ENCODE measurements around the gene PIGW. TPM values are rescaled to one million over a fixed set of nuclear protein-coding genes. Genes with fewer than 3 reads are reported as not detected.
A peak's percentile ranks its signal among the peaks of the same experiment; 100 is the strongest.
"Not testable (repeated sequence)": the region's sequence is repeated elsewhere in the genome, so short reads cannot be mapped to it uniquely, and the experiment has no call there.

The PIGW gene
- total and polyA plus RNA-seq, 9 donors: 4.7 to 9.9 (median 8.8) TPM

- Histone ChIP-seq H3K27ac (ENCODE audit: low read length) (no peak overlapping the region), H3K4me3 (ENCODE audit: low read length) (no peak overlapping the region), H3K36me3 (ENCODE audit: control insufficient read depth, insufficient read depth, low read length) (peaks cover 80% of the 10 kb centered on the region), H3K27me3 (ENCODE audit: control insufficient read depth, insufficient read depth, low read length) (no peaks in the 10 kb centered on the region), H3K4me1 (ENCODE audit: control insufficient read depth, insufficient read depth, low read length) (no peaks in the 10 kb centered on the region), H3K9me3 (replicated peaks; ENCODE audit: control insufficient read depth, low read depth, low read length) (no peaks in the 10 kb centered on the region)
- WGBS (ENCODE audit: insufficient coverage): no CpG with 5 or more reads among the region's 6 CpGs
- DNase-seq: no peak
Measured at GRCh38 chr17:36507266-36507665, 27.5 kb upstream of the PIGW start.

DNA sequence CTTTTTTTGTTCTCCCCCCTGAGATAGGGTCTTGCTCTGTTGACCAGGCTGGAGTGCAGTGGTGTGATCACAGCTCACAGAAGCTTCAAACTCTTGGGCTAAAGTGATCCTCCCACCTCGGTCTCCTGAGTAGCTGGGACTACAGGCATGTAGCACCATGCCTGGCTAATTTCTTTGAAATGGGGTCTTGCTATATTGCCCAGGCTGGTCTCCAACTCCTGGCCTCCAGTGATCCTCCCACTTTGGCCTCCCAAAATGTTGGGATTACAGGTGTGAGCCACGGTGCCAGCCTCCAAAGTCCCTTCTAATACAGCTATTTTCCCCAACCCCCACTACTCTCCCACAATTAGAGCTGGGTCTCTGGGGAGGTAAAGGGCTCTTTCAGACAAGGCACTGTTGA lies 26.3 kb upstream of the PIGW start:
- H3K27ac ChIP-seq (ENCODE audit: low read length); H3K9me3 ChIP-seq (replicated peaks; ENCODE audit: control insufficient read depth, low read depth, low read length); H3K4me1 ChIP-seq (ENCODE audit: control insufficient read depth, insufficient read depth, low read length); H3K27me3 ChIP-seq (ENCODE audit: control insufficient read depth, insufficient read depth, low read length); DNase-seq; H3K4me3 ChIP-seq (ENCODE audit: low read length): not testable (repeated sequence)
- WGBS (ENCODE audit: insufficient coverage): 91% methylated on average over 1 of the region's 2 CpGs
- peaks cover 76% of the 10 kb centered on the region for H3K36me3 ChIP-seq (ENCODE audit: control insufficient read depth, insufficient read depth, low read length)

DNA sequence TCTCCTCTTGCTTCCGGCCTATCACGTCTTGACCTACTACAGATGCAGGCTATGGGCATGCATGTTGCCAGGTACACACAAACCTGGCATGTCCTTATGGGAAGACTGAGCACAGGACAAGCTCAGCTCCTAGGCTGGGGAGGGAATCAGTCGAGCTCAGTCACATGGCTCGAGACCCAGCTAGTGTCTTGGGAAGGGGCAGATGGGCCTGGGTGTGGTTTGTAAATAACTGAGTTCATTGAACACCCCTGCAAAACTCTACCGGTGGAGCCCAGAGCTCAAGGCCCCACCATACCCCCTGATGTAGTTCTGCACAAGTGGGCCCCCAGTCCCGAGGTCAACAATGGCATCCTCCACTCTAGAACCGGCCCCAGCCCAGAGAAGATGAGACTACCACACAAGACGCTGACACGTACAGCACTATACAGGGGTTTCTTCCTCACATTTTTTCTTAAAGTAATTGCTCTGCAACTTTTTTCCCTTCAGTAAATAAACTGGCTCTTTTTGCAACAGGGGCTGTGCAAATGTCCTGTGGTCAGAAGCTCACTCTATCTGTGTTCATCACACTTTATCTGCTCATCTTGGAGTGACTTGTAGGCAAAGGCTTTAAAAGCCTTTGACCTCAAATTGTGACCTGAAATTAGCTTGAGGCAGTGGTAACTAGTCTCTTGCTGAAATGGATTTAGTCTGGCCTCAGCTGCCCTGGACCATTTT lies 25.4 kb upstream of the PIGW start:
- Histone ChIP-seq H3K27ac (ENCODE audit: low read length) (no peak overlapping the region), H3K27me3 (ENCODE audit: control insufficient read depth, insufficient read depth, low read length) (no peaks in the 10 kb centered on the region), H3K4me3 (ENCODE audit: low read length) (no peak overlapping the region), H3K4me1 (ENCODE audit: control insufficient read depth, insufficient read depth, low read length) (no peaks in the 10 kb centered on the region), H3K36me3 (ENCODE audit: control insufficient read depth, insufficient read depth, low read length) (peaks cover 69% of the 10 kb centered on the region), H3K9me3 (replicated peaks; ENCODE audit: control insufficient read depth, low read depth, low read length) (no peaks in the 10 kb centered on the region)
- no peak for DNase-seq
- WGBS (ENCODE audit: insufficient coverage): 87% methylated on average over 6 of the region's 9 CpGs

GRCh38 chr17:36510636-36511035 lies 24.2 kb upstream of the PIGW start:
- Histone ChIP-seq H3K4me1 (ENCODE audit: control insufficient read depth, insufficient read depth, low read length) (no peaks in the 10 kb centered on the region), H3K9me3 (replicated peaks; ENCODE audit: control insufficient read depth, low read depth, low read length) (no peaks in the 10 kb centered on the region), H3K4me3 (ENCODE audit: low read length) (no peak overlapping the region), H3K27ac (ENCODE audit: low read length) (no peak overlapping the region), H3K27me3 (ENCODE audit: control insufficient read depth, insufficient read depth, low read length) (no peaks in the 10 kb centered on the region), H3K36me3 (ENCODE audit: control insufficient read depth, insufficient read depth, low read length) (peaks cover 70% of the 10 kb centered on the region)
- no peak for DNase-seq
- WGBS (ENCODE audit: insufficient coverage): 77% methylated on average over 14 of the region's 14 CpGs

DNA sequence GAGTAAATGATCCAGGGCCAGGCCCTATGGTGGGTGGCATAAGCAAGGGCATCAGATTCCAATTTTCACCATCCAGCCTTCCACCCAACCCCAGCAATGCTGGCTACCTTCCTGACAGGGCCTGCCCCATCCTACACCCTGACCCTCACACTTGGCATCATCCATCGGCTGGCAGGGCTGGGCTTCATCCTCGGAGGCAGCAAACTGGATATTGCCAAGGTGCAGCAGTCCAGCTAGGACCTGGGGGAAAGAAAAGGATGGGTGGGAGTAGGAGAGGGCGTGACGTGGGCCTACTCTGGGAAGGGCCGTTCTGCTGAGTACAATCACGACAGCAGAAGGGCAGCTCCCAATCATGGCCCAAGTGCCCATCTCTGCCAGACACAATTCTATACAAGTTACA lies 23.6 kb upstream of the PIGW start:
- H3K4me1 ChIP-seq (ENCODE audit: control insufficient read depth, insufficient read depth, low read length): no peaks in the 10 kb centered on the region
- H3K36me3 ChIP-seq (ENCODE audit: control insufficient read depth, insufficient read depth, low read length): peaks cover 69% of the 10 kb centered on the region
- no peak overlapping the region for H3K27ac ChIP-seq (ENCODE audit: low read length)
- H3K4me3 ChIP-seq (ENCODE audit: low read length): no peak overlapping the region
- no peaks in the 10 kb centered on the region for H3K27me3 ChIP-seq (ENCODE audit: control insufficient read depth, insufficient read depth, low read length)
- WGBS (ENCODE audit: insufficient coverage): 100% methylated on average over 1 of the region's 6 CpGs
- no peak for DNase-seq
- H3K9me3 ChIP-seq (replicated peaks; ENCODE audit: control insufficient read depth, low read depth, low read length): no peaks in the 10 kb centered on the region

DNA sequence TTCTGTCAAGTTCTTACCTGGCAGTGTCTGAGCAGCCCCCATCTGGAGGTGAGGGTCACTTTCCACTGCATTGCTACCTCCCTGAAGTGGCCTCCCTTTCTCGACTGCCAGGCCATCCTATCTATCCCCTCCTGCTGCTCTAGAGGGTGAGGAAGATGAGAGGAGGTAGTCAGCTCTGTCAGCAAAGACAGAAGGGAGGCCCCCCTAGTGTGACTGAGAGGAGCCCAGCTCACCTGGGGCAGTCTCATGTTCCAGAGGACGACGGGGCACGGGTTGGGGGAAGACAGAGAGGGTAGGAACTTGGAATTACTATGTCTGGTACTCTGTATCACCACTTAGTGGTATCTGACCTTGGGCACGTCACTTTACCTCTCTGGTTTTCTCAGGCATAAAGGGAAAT lies 22.1 kb upstream of the PIGW start:
- Histone ChIP-seq H3K27me3 (ENCODE audit: control insufficient read depth, insufficient read depth, low read length) (no peaks in the 10 kb centered on the region), H3K9me3 (replicated peaks; ENCODE audit: control insufficient read depth, low read depth, low read length) (no peaks in the 10 kb centered on the region), H3K4me1 (ENCODE audit: control insufficient read depth, insufficient read depth, low read length) (no peaks in the 10 kb centered on the region), H3K4me3 (ENCODE audit: low read length) (no peak overlapping the region), H3K27ac (ENCODE audit: low read length) (no peak overlapping the region), H3K36me3 (ENCODE audit: control insufficient read depth, insufficient read depth, low read length) (peaks cover 55% of the 10 kb centered on the region)
- no peak for DNase-seq
- no CpG with 5 or more reads among the region's 5 CpGs for WGBS (ENCODE audit: insufficient coverage)

GRCh38 chr17:36514856-36515255 lies 19.9 kb upstream of the PIGW start:
- H3K9me3 ChIP-seq (replicated peaks; ENCODE audit: control insufficient read depth, low read depth, low read length): no peaks in the 10 kb centered on the region
- H3K4me1 ChIP-seq (ENCODE audit: control insufficient read depth, insufficient read depth, low read length): no peaks in the 10 kb centered on the region
- H3K36me3 ChIP-seq (ENCODE audit: control insufficient read depth, insufficient read depth, low read length): peaks cover 49% of the 10 kb centered on the region
- no peak overlapping the region for H3K27ac ChIP-seq (ENCODE audit: low read length)
- 84% methylated on average over 3 of the region's 3 CpGs for WGBS (ENCODE audit: insufficient coverage)
- no peak for DNase-seq
- H3K4me3 ChIP-seq (ENCODE audit: low read length): no peak overlapping the region
- no peaks in the 10 kb centered on the region for H3K27me3 ChIP-seq (ENCODE audit: control insufficient read depth, insufficient read depth, low read length)

DNA sequence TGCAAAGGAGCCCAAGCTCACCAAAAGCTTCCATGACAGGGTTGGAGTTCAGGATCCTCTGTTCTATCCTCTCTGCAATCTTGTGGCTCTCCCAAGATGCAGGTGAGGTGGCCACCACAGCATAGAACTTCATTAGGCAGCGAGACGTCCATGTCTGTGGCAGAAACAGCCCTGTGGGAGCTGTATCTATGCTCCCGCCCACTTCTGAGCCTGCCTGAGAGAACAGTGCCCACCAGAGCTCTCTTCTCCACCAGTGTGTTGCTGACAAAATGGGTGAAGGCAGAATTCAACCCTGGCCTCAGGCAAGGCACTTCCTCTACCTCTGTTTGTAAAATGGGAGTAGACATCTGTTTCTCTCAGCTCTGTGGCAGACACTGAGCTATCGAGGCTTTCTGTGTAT lies 18.9 kb upstream of the PIGW start:
- Histone ChIP-seq H3K9me3 (replicated peaks; ENCODE audit: control insufficient read depth, low read depth, low read length) (no peaks in the 10 kb centered on the region), H3K4me1 (ENCODE audit: control insufficient read depth, insufficient read depth, low read length) (no peaks in the 10 kb centered on the region), H3K36me3 (ENCODE audit: control insufficient read depth, insufficient read depth, low read length) (peaks cover 39% of the 10 kb centered on the region), H3K27me3 (ENCODE audit: control insufficient read depth, insufficient read depth, low read length) (no peaks in the 10 kb centered on the region), H3K27ac (ENCODE audit: low read length) (no peak overlapping the region), H3K4me3 (ENCODE audit: low read length) (no peak overlapping the region)
- DNase-seq: no peak
- 82% methylated on average over 3 of the region's 4 CpGs for WGBS (ENCODE audit: insufficient coverage)

- Histone ChIP-seq H3K27me3 (ENCODE audit: control insufficient read depth, insufficient read depth, low read length) (no peaks in the 10 kb centered on the region), H3K9me3 (replicated peaks; ENCODE audit: control insufficient read depth, low read depth, low read length) (no peaks in the 10 kb centered on the region), H3K4me1 (ENCODE audit: control insufficient read depth, insufficient read depth, low read length) (peaks cover 7% of the 10 kb centered on the region), H3K27ac (ENCODE audit: low read length) (no peak overlapping the region), H3K36me3 (ENCODE audit: control insufficient read depth, insufficient read depth, low read length) (peaks cover 34% of the 10 kb centered on the region), H3K4me3 (ENCODE audit: low read length) (no peak overlapping the region)
- 20% methylated on average over 1 of the region's 2 CpGs for whole genome bisulfite sequencing (ENCODE audit: insufficient coverage)
- peak; percentile 76 for DNase-seq
Measured at GRCh38 chr17:36523113-36523512, 11.7 kb upstream of the PIGW start.

DNA sequence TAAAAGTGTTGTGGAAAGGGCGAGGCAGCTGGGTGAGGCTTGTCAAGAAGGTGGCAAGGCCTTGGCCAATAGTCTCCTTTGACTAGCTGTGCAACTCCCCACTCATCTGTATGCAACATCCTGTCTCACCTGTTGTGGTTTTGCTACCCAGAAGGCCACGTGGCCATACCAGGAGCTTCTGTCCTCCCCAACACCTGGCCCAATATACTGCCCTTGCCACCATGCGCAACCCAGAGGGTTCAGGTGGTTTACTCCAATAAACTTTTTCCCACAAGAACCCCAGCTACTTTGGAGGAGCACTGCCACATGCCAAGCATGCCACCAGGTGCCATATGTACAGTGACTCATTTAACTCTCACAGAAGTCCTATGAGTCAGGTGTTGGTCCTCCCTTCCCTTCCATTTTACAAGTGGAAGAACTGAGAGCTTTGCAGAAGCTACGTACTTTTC lies 10.3 kb upstream of the PIGW start:
- peaks cover 39% of the 10 kb centered on the region for H3K36me3 ChIP-seq (ENCODE audit: control insufficient read depth, insufficient read depth, low read length)

GRCh38 chr17:36525113-36525512 lies 9.7 kb upstream of the PIGW start:
- Histone ChIP-seq H3K4me3 (ENCODE audit: low read length) (no peak overlapping the region), H3K27ac (ENCODE audit: low read length) (no peak overlapping the region), H3K27me3 (ENCODE audit: control insufficient read depth, insufficient read depth, low read length) (no peaks in the 10 kb centered on the region), H3K9me3 (replicated peaks; ENCODE audit: control insufficient read depth, low read depth, low read length) (no peaks in the 10 kb centered on the region), H3K36me3 (ENCODE audit: control insufficient read depth, insufficient read depth, low read length) (peaks cover 43% of the 10 kb centered on the region), H3K4me1 (ENCODE audit: control insufficient read depth, insufficient read depth, low read length) (peaks cover 20% of the 10 kb centered on the region)
- no peak for DNase-seq
- WGBS (ENCODE audit: insufficient coverage): no CpG with 5 or more reads among the region's 2 CpGs

More for the DNA sequence above, 10.3 kb upstream of the PIGW start:
- no peak overlapping the region for H3K27ac ChIP-seq (ENCODE audit: low read length)
- H3K4me1 ChIP-seq (ENCODE audit: control insufficient read depth, insufficient read depth, low read length): peaks cover 18% of the 10 kb centered on the region
- H3K4me3 ChIP-seq (ENCODE audit: low read length): no peak overlapping the region
- H3K9me3 ChIP-seq (replicated peaks; ENCODE audit: control insufficient read depth, low read depth, low read length): no peaks in the 10 kb centered on the region
- 100% methylated on average over 2 of the region's 4 CpGs for WGBS (ENCODE audit: insufficient coverage)
- no peak for DNase-seq
- H3K27me3 ChIP-seq (ENCODE audit: control insufficient read depth, insufficient read depth, low read length): no peaks in the 10 kb centered on the region
